Measurements from ENCODE around the gene MSANTD1. TPM values are rescaled to one million over a fixed set of nuclear protein-coding genes. Genes with fewer than 3 reads are reported as not detected.

MSANTD1 gene
- polyA plus RNA-seq, 1 donor = 1.0 TPM

- DNase-seq = no peak
Observed at GRCh38 chr4:3266076-3266475, 17.1 kb downstream of the MSANTD1 start.

- no peak for DNase-seq
Observed at GRCh38 chr4:3267576-3268394, 18.8 kb downstream of the MSANTD1 start.

GRCh38 chr4:3268395-3269104 lies 19.6 kb downstream of the MSANTD1 start:
- no peak for DNase-seq

- no peak for DNase-seq
Observed at GRCh38 chr4:3269105-3269927, 20.4 kb downstream of the MSANTD1 start.

GRCh38 chr4:3269991-3270611 lies 21.1 kb downstream of the MSANTD1 start:
- no peak for DNase-seq

GRCh38 chr4:3271131-3271530 lies 22.2 kb downstream of the MSANTD1 start:
- DNase-seq = no peak

GRCh38 chr4:3276986-3277385 lies 28.0 kb downstream of the MSANTD1 start:
- DNase-seq = no peak

GRCh38 chr4:3280466-3280865 lies 31.5 kb downstream of the MSANTD1 start:
- DNase-seq = no peak

- DNase-seq = no peak
Observed at GRCh38 chr4:3283483-3283882, 34.5 kb downstream of the MSANTD1 start.

GRCh38 chr4:3283916-3284315 lies 35.0 kb downstream of the MSANTD1 start:
- no peak for DNase-seq

GRCh38 chr4:3284734-3285557 lies 36.0 kb downstream of the MSANTD1 start:
- DNase-seq = no peak

GRCh38 chr4:3285558-3286334 lies 36.8 kb downstream of the MSANTD1 start:
- no peak for DNase-seq

- DNase-seq = no peak
Observed at GRCh38 chr4:3286335-3287175, 37.6 kb downstream of the MSANTD1 start.

GRCh38 chr4:3287271-3287971 lies 38.5 kb downstream of the MSANTD1 start:
- DNase-seq = no peak

GRCh38 chr4:3287972-3288570 lies 39.1 kb downstream of the MSANTD1 start:
- no peak for DNase-seq

GRCh38 chr4:3288571-3289094 lies 39.7 kb downstream of the MSANTD1 start:
- no peak for DNase-seq

GRCh38 chr4:3290476-3290875 lies 41.5 kb downstream of the MSANTD1 start:
- no peak for DNase-seq

GRCh38 chr4:3290889-3291321 lies 41.9 kb downstream of the MSANTD1 start:
- DNase-seq = no peak
